NCI-H2029 treated with DMSO at 0.1 percent for 48 hours (cell line): Measurements from ENCODE around the gene APOC3.
"Not testable (repeated sequence)": the region's sequence is repeated elsewhere in the genome, so short reads cannot be mapped to it uniquely, and the experiment has no call there.

ENCODE experiments used
- DNase-seq: peaks from one replicate; lab custom pipeline; 2025; lab: John Stamatoyannopoulos, UW

APOC3 gene

DNA sequence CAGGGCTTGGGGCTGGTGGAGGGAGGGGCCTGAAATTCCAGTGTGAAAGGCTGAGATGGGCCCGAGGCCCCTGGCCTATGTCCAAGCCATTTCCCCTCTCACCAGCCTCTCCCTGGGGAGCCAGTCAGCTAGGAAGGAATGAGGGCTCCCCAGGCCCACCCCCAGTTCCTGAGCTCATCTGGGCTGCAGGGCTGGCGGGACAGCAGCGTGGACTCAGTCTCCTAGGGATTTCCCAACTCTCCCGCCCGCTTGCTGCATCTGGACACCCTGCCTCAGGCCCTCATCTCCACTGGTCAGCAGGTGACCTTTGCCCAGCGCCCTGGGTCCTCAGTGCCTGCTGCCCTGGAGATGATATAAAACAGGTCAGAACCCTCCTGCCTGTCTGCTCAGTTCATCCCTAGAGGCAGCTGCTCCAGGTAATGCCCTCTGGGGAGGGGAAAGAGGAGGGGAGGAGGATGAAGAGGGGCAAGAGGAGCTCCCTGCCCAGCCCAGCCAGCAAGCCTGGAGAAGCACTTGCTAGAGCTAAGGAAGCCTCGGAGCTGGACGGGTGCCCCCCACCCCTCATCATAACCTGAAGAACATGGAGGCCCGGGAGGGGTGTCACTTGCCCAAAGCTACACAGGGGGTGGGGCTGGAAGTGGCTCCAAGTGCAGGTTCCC, at the start of gene APOC3:
APOC3 (plus strand) TSS at position 383 of the 659 bp plus-strand sequence. CDS start 676 bp downstream, outside the sequence.
- DNase-seq = no peak

GRCh38 chr11:116782728-116783127, 47.0 kb upstream of the APOC3 start:
- DNase-seq = no peak

DNA sequence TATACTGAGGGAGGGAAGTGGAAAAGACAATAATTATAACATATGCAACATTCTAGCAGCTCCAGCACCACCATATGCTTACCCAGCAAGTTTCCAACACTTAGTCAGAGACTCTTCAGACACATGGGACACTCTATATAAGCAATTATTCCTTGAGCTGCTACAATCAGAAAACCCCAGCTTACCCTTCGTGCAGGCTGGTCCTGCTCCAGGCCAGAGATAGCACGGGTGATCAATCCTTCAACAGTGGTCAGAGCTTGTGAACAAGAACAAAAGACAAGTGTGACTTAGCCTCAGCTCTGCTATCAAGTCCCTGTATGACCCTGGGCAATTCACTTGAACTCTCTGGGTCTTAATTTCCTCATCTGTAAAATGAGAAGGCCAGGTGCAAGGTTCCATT, 43.4 kb upstream of the APOC3 start:
- no peak for DNase-seq

DNA sequence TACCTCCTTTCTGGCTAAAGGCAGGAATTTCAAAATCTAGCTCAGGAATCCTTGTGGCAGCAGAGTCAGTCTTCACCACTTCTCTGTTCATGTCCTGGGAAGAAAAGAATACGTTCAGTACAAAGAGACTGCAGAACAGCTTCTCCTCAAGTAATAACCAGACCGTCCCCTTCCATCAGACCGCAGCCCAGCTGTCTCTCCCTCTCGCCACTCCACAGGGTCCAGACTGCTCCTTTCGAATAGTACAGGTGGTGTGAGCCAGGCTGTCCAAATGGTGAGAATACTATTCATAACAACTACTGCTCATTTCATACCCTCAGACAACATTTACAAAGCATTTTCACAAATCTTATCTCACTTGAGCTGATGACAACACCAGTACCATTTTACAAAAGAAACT, 42.7 kb upstream of the APOC3 start:
- DNase-seq = no peak

DNA sequence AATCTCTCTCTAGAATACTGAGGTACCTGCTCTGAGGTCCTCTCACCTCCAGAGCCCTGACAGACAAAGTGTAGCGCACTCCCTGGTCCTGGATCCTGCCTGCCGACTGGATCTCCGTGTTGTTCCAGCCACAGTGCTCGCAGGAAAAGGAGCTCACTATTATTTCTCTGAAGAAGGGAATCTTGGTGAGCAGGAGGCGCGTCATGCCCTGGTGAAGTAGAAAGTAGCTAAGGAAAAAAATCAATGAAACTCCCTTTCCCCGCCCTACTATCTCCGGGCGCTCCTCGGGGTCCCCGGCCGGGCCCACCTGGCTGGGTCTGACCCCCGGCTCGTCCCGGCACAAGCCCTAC, 42.3 kb upstream of the APOC3 start:
- no peak for DNase-seq

DNA sequence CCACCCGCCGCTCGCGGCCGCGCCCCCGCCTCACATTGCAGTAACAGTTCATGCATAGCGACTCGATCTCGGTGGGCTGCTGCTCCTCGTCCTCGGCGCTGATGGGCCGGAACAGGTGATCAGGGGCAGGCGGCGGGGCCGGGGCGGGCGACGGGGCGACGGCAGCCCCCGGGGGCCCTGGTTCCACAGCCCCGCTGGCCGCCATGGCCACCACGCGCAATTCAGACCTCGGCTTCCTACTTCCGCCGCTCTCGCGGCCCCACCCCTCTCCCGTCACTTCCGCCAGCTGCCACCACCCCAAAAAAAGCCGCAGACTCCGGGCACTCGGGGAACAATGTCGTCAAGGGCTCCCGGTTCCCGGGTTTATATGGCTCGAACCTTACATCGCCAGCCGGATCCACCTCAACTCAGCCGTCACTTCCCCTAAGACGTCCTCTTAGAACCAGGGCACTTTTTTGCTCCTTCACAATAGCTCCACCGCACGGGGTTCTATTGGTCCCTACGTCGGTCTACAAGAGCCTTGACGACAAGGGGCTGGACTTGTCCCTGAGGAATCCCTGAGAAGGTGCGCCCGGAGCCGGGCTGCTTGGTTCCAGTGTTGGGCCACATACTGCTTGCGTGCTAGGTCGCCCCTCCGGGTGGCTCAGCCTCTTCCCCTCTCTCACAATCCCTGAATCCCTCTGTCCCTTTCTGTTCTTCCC, 41.8 kb upstream of the APOC3 start, which contains the start of gene ZPR1:
ZPR1 (minus strand) TSS at position 238 of the 701 bp plus-strand sequence; CDS start at position 205, 33 bp downstream.
- DNase-seq = peak; percentile 62

- DNase-seq = no peak
Observed at GRCh38 chr11:116788534-116788933, 41.2 kb upstream of the APOC3 start.

- DNase-seq = no peak
Observed at GRCh38 chr11:116788975-116789374, 40.7 kb upstream of the APOC3 start.

- DNase-seq = no peak
Observed at GRCh38 chr11:116790167-116791001, 39.3 kb upstream of the APOC3 start.

GRCh38 chr11:116791002-116791812, 38.5 kb upstream of the APOC3 start:
- peak; percentile 43 for DNase-seq

DNA sequence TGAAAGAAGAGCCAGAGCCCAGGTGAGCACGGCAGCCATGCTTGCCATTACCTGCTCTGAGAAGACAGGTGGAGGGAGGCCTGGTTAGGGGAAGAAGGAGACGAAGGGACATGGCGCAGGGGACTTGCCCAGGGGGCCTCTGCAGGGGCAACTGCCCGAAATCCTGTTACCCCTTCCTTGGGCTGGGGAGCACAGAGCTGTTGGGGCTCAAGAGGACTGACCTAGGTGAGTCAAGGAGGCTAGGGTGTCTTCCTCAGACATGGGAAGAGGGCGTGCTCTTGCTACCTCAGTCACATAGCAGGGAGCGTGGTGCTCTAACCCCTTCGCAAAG, 37.9 kb upstream of the APOC3 start, which contains the start of gene APOA5:
APOA5 (minus strand) TSS at position 67 of the 331 bp plus-strand sequence; CDS start at position 48, 19 bp downstream.
- DNase-seq = no peak

- no peak for DNase-seq
Observed at GRCh38 chr11:116792144-116792868, 37.4 kb upstream of the APOC3 start.

GRCh38 chr11:116792869-116793771, 36.6 kb upstream of the APOC3 start:
- no peak for DNase-seq

DNA sequence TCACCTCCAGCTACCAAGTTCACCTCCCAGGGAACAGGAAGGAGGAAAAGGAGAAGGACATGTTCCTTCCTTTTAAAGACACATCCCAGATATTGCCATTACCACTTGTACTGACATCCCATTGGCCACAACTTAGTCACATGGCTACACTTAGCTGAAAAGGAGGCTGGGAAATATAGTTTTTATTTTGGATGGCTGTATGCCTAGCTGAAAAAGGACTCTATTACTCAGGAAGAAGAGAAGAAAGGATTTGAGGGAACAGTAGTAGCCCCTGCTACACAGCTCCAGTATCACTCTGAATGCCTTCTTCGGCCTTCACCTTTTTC, 36.0 kb upstream of the APOC3 start:
- DNase-seq = no peak

DNA sequence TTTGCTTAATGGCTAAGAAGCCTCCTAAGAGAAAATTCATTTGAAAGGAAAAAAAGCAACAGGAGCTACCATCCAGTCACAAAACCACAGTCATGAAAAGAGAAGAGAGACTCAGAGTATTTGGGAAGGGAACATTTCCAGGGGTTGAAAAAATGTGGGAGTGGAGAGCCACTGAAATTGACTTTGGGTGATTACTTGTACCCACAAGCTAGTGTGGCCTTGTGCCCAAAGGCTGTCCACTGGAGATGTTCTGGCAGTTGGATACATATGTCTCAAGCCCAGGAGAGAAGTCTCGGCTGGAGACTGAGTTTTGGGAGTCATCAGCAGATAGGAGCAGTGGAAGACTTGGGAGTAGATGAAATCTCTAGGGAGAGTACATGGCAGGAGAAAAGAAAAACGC, 34.9 kb upstream of the APOC3 start:
- no peak for DNase-seq

GRCh38 chr11:116796548-116796947, 33.2 kb upstream of the APOC3 start:
- DNase-seq = no peak

DNA sequence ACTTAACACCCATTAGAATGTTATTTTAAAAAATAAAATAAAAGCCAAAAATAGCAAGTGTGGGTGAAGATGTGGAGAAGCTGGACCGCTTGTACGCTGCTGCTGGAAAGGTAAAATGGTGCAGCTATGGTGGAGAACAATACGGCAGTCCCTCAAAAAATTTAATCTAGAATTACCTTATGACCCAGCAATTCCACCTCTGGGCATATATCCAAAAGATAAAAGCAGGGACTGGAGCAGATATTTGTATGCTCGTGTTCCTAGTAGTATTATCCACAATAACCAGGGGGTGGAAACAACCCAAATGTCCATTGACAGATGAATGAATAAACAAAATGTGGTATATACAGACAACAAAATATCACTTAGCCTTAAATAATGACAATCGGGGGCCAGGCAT, 31.9 kb upstream of the APOC3 start:
- DNase-seq = no peak

GRCh38 chr11:116798368-116798767, 31.3 kb upstream of the APOC3 start:
- DNase-seq = no peak

- DNase-seq = no peak
Observed at GRCh38 chr11:116800610-116801009, 29.1 kb upstream of the APOC3 start.

GRCh38 chr11:116801662-116802061, 28.0 kb upstream of the APOC3 start:
- not testable (repeated sequence) for DNase-seq
